Measurements from ENCODE around the gene APH1B. TPM values are rescaled to one million over a fixed set of nuclear protein-coding genes. Genes with fewer than 3 reads are reported as not detected.

The APH1B gene
- total and polyA plus RNA-seq, 10 donors = 8.7 to 51.5 (median 30.2) TPM

DNA sequence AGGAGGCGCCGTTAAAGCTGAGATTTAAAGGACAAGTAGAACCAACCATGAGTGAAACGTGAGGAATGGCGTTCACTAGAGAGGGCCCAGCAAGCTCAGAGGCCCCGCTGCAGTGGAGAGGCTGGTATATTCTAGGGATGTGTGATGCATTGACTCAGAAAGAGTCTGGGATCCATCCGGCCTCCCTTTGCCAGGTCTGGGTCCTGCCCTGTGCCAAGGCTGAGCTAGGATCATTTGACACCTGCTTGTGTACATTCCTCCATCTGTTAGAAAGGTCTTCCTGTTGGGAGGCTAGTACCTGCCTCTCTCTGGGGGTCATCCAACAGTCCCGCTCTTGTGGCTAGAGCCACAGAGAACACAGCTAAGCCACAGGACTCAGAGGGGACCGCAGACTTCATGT, 75.9 kb downstream of the APH1B start:
- Histone ChIP-seq H3K36me3 (no peaks in the 10 kb centered on the region), H3K4me3 (no peak overlapping the region), H3K27me3 (replicated peaks in 1 of 7) (no peaks in the 10 kb centered on the region), H3K9me3 (no peaks in the 10 kb centered on the region), H3K4me1 (peaks cover 0 to 16% (median 8%) of the 10 kb centered on the region in 6 donors), H3K27ac (no peak overlapping the region)
- DNase-seq = no peak
- no peak for TF ChIP-seq POLR2A (IDR thresholded peaks at IDR 0.05)
- TF ChIP-seq POLR2AphosphoS5 (IDR thresholded peaks at IDR 0.05) = no peak
- intact Hi-C loops (cut with DNase I; ENCODE audit: low total_unique reads) = no loop called here
- 77 to 85% (median 81%) methylated on average over 6 to 8 of the region's 8 CpGs for WGBS, 5 donors

DNA sequence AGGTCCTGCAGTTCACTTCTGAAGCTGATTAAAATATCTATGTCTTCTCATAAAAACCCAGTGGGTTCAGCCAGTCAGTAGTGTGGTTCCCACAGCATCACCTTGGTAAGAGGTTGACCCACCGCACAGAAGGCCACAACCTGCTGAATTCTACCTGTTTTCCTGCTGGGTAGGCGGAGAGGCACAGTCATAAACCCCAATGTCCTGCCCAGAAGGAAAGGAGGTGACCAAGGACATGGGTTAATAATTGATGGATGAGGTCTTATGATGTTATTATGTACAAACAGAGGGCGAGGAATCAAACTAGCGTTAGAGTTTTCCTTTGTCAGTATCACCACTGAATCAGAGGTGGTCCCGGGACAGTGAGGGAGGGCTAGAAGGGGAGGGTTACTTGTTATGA, 76.5 kb downstream of the APH1B start:
- intact Hi-C loops (cut with DNase I; ENCODE audit: low total_unique reads) = no loop called here
- no peak for TF ChIP-seq POLR2AphosphoS5 (IDR thresholded peaks at IDR 0.05)
- TF ChIP-seq, protein P1, sequence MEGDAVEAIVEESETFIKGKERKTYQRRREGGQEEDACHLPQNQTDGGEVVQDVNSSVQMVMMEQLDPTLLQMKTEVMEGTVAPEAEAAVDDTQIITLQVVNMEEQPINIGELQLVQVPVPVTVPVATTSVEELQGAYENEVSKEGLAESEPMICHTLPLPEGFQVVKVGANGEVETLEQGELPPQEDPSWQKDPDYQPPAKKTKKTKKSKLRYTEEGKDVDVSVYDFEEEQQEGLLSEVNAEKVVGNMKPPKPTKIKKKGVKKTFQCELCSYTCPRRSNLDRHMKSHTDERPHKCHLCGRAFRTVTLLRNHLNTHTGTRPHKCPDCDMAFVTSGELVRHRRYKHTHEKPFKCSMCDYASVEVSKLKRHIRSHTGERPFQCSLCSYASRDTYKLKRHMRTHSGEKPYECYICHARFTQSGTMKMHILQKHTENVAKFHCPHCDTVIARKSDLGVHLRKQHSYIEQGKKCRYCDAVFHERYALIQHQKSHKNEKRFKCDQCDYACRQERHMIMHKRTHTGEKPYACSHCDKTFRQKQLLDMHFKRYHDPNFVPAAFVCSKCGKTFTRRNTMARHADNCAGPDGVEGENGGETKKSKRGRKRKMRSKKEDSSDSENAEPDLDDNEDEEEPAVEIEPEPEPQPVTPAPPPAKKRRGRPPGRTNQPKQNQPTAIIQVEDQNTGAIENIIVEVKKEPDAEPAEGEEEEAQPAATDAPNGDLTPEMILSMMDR (IDR thresholded peaks at IDR 0.05 in 8 of 11, conservative IDR thresholded peaks at IDR 0.05 in 3 of 11) = no peak
- no peak for TF ChIP-seq POLR2A (IDR thresholded peaks at IDR 0.05)
- no peaks in the 10 kb centered on the region for H3K27me3 ChIP-seq (replicated peaks in 1 of 7)
- no peak overlapping the region for H3K4me3 ChIP-seq
- no peak overlapping the region for H3K27ac ChIP-seq
- no peak for DNase-seq
- WGBS, 5 donors = 81 to 97% (median 87%) methylated on average over 5 of the region's 5 CpGs
- no peaks in the 10 kb centered on the region for H3K36me3 ChIP-seq
- peaks cover 0 to 11% (median 2%) of the 10 kb centered on the region in 6 donors for H3K4me1 ChIP-seq
- no peaks in the 10 kb centered on the region for H3K9me3 ChIP-seq

DNA sequence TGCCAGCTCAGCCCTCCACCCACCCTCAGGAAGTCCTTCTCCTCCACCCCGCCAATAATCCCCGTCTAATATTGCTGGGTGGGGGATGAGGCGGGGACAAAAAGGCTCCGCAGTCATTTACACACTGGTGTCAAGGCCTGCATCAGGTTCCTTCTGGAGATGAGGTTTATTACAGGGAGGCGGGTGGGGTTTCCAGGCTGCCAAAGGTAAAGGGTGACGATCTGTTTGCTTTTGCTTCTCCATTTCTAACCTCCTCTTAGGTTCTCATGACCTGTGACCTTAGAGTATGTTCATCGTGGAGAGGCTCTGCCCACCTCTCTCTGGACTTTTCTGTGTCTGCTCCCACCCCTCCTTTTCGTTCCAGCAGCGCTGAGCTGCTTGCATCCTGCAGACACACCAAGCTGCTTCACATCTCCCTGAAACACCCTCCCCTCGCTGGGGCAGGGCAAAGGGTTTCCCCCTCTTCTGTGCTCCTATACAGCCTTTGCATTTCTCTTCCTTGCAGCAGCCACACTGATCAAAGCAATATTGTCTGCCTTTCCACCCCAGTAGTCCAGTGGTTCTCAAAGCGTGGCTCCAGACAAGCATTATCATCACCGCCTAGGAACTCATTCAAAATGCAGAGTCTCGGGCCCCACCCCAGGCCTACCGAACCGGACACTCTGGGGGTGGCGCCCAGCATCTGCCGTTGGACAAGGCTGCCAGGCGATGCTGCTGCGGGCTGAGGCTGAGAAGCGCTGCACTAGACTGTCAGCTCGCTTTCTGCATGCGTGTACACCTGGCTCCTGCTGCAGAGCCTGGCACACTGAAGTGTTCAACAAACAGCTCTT, 77.6 kb downstream of the APH1B start:
- 80 to 84% (median 83%) methylated on average over 21 to 22 of the region's 22 CpGs for whole genome bisulfite sequencing, 5 donors
- H3K27ac ChIP-seq = no peak overlapping the region
- H3K4me1 ChIP-seq = peaks cover 0 to 4% (median 0%) of the 10 kb centered on the region in 6 donors
- no peaks in the 10 kb centered on the region for H3K9me3 ChIP-seq
- intact Hi-C loops (cut with DNase I; ENCODE audit: low total_unique reads) = no loop called here
- no peaks in the 10 kb centered on the region for H3K36me3 ChIP-seq
- H3K27me3 ChIP-seq (replicated peaks in 1 of 7) = no peaks in the 10 kb centered on the region
- DNase-seq = no peak
- H3K4me3 ChIP-seq = no peak overlapping the region
- TF ChIP-seq, protein P1 (IDR thresholded peaks at IDR 0.05 in 8 of 11, conservative IDR thresholded peaks at IDR 0.05 in 3 of 11) = no peak
- no peak for TF ChIP-seq POLR2AphosphoS5 (IDR thresholded peaks at IDR 0.05)
- TF ChIP-seq POLR2A (IDR thresholded peaks at IDR 0.05) = no peak

DNA sequence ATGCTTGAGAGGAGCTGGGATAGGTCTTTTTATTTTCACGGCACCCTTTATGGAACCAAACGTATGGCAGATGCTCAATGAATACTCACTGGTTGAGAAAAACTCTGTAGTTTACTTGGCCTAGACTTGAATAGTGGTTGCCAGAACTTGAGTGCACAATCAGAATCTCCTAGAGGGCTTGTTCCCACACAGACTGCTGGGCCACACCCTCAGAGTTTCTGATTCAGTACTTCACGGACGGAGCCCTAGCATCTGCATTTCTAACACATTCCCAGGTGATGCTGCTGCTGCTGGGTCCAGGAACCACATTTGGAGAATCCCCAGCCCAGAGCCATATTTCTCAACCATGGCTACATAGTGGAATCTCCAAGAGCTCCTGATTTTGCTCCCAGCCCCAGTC, 79.7 kb downstream of the APH1B start:
- intact Hi-C loops (cut with DNase I; ENCODE audit: low total_unique reads) = no loop called here
- DNase-seq = no peak
- 68 to 84% (median 80%) methylated on average over 4 of the region's 4 CpGs for WGBS, 5 donors
- H3K27ac ChIP-seq = no peak overlapping the region
- TF ChIP-seq POLR2A (IDR thresholded peaks at IDR 0.05) (no peak), POLR2AphosphoS5 (IDR thresholded peaks at IDR 0.05) (no peak)
- TF ChIP-seq, protein P1 (IDR thresholded peaks at IDR 0.05 in 8 of 11, conservative IDR thresholded peaks at IDR 0.05 in 3 of 11) = no peak
- H3K27me3 ChIP-seq (replicated peaks in 1 of 7) = no peaks in the 10 kb centered on the region
- H3K4me1 ChIP-seq = peaks cover 0 to 4% (median 0%) of the 10 kb centered on the region in 6 donors
- H3K9me3 ChIP-seq = no peaks in the 10 kb centered on the region
- H3K4me3 ChIP-seq = no peak overlapping the region
- no peaks in the 10 kb centered on the region for H3K36me3 ChIP-seq
